GM10248 (cell line): ENCODE data around the gene ZBTB17.

Experiments
- CTCF ChIA-PET: fragments of 300-600 bp; sonication (Branson Sonifier 250); formaldehyde crosslinking; extraction: SDS; loops from one replicate; lab custom pipeline; 2021; ENCODE audit warnings: antibody characterized with exemption; lab: Yijun Ruan, JAX
- POLR2A ChIA-PET: fragments of 350-650 bp; sonication (Branson Sonifier 250); formaldehyde crosslinking; extraction: SDS; loops from one replicate; lab custom pipeline; 2020; ENCODE audit warnings: antibody characterized with exemption; lab: Yijun Ruan, JAX
- DNase-seq: peaks from one replicate; pipeline ENCODE4 v3.0.0; 2012; ENCODE audit errors: extremely low spot score
- TF ChIP-seq, protein P1 (sequence below): IDR thresholded peaks from 2 replicates; pipeline ENCODE4 v1.5.1; 2012; ENCODE audit warnings: mild to moderate bottlenecking, low read depth; ENCODE audit errors: extremely low read depth, missing control alignments, control extremely low read depth

Gene ZBTB17

DNA sequence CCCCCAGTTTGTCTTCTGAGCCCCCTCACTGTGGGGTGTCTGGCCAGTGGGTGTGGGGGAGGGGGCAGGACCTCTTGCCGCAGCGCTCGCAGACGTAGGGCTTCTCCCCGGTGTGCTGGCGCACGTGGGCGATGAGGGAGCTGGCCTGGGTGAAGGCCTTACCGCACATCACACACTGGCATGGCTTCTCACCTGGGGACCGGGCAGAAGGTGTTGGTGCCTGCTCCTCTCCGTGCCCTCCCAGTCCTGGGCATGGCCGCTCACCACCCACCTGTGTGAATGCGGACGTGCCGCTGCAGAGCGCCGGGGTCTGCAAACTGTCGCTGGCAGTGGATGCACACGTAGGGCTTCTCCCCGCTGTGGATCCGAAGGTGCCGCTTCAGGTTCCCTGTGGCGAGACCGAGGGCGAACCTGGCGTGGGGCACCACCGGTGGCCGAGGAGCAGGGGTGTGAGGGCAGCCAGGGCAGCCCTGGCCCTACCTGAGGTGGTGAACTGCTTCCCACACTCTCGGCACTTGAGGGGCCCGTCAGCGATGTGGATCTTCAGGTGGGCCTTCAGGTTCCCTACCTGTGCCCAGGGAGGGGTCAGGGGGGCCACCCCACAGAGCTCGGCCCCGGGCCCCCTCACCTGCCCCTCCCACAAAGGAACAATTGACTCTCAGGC lies 32.4 kb downstream of the ZBTB17 start:
- CTCF ChIA-PET, result interaction anchor here (1.0 to 1.9 kb wide), 2 partner anchors 51 to 129 kb away, joined by 4 to 8 read pairs; no protein-coding TSS in a partner anchor
- POLR2A ChIA-PET, result no interaction called here
- TF ChIP-seq, protein P1, sequence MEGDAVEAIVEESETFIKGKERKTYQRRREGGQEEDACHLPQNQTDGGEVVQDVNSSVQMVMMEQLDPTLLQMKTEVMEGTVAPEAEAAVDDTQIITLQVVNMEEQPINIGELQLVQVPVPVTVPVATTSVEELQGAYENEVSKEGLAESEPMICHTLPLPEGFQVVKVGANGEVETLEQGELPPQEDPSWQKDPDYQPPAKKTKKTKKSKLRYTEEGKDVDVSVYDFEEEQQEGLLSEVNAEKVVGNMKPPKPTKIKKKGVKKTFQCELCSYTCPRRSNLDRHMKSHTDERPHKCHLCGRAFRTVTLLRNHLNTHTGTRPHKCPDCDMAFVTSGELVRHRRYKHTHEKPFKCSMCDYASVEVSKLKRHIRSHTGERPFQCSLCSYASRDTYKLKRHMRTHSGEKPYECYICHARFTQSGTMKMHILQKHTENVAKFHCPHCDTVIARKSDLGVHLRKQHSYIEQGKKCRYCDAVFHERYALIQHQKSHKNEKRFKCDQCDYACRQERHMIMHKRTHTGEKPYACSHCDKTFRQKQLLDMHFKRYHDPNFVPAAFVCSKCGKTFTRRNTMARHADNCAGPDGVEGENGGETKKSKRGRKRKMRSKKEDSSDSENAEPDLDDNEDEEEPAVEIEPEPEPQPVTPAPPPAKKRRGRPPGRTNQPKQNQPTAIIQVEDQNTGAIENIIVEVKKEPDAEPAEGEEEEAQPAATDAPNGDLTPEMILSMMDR, result no peak

DNA sequence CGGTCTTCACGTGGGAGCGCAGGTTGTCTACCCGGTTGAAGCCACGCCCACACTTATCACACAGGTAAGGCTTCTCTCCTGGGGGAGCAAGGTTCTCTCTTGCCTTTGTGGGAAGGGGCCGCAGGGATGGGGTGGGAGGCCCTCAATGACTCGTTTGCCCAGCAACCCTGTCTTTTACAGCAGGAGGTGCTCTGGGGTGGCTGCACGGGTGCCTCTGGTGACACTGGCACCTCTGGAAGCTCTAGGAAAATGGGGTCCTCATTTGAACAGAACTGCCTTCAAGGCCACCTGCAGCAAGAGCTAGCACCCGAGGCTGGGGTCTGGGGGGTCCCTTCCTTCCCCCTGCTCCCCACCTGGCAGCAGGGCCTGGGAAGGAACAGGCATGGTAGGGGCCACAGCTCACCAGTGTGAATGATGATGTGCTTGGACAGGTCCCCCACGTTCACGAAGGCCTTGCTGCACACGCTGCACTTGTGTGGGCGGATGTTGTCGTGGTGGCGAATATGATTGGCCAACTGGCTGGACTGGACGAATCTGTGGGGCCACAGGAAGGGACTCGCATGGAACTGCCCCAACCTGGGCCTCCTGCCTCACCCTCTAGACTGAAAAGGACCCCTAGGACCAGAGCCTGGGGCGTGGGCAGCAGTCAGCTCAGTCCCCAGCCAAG lies 33.1 kb downstream of the ZBTB17 start:
- ChIA-PET POLR2A (no interaction called here), CTCF (interaction anchor here (1.1 to 1.9 kb wide), 3 partner anchors 16 to 128 kb away, joined by 4 to 8 read pairs (median 5); no protein-coding TSS in a partner anchor)
- no peak for DNase-seq
- TF ChIP-seq, protein P1, result no peak

More for the DNA sequence above, 32.4 kb downstream of the ZBTB17 start:
- no peak for DNase-seq

DNA sequence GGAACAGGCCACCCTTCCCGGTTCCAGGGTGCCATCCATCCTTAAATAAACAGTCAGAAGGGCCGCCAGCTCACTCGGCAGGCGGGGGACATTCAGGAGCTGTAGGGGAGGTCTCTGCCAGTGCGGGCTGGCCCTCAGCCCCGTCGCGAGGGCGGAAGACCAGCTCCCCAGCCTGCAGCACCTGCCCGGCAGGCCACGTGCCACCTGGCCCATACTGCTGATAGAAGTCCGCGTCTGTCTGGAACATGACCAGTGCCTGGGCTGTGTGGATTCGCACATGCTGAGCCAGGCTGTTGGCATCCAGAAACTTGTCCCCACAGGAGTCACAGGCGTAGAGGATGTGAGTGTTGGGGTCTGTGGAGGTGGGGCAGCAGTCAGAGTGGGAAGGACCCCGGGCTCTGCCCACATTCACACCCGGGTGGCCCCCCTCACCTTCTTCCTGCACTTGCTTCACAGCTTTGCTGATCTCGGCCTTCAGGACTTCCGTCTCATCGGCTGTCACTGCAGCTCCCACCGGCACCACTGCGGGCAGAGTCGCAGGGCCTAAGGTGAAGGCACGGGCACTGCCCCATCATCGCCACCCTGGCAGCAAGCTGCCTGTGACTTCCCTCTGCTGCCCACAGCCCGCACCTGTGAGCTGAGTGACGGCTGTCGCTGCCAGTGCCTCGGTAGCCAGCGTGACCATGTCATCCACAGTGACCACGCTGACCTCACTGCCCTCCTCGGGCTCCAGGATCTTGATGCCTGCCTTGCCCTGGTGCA lies 33.8 kb downstream of the ZBTB17 start:
- ChIA-PET POLR2A (no interaction called here), CTCF (interaction anchor here (1.1 to 1.7 kb wide), 2 partner anchors 16 to 19 kb away, joined by 4 to 5 read pairs; no protein-coding TSS in a partner anchor)
- TF ChIP-seq, protein P1, result no peak
- peak; percentile 13 for DNase-seq

DNA sequence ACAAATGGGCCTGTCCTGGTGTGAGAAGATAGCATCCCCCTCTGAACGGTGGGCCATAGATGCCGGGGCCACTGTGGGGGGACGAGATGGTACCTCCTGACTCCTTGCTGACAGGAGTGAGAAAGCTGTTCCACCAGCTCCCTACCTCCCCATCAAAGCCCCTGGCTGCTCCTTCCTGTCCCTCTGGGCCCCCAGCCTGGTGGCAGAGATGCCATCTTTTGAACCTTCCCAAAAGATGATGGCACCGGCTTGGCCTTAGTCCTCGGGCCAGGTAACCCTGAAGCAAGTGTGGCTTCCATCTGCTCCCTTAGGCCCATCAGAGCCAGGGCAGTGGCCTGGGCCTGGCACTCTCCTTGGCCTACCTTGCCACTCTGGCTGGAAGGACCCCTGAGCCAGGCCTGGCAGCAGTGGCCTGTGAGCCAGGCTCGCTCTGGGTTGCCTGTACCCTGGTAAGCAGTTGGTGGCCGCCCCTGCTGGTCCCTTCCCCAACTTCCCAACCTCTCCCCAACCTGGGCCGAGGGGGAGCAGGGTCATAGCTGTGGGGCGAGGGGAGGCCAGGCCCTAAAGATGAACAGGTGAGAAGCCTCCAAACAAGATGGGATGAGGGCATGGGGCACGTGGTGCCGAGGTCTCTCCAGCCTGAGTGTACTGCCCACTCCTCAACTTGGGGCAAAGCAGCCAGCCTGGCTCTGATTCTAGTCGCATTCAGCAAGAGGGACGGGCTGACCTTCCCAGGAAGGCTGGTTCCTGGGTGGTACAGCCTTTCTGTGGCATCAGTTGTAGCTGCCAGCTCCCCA lies 34.7 kb downstream of the ZBTB17 start:
- CTCF ChIA-PET, result interaction anchor here (1.7 kb wide), 1 partner anchor 15 kb away, joined by 4 read pairs; no protein-coding TSS in a partner anchor

DNA sequence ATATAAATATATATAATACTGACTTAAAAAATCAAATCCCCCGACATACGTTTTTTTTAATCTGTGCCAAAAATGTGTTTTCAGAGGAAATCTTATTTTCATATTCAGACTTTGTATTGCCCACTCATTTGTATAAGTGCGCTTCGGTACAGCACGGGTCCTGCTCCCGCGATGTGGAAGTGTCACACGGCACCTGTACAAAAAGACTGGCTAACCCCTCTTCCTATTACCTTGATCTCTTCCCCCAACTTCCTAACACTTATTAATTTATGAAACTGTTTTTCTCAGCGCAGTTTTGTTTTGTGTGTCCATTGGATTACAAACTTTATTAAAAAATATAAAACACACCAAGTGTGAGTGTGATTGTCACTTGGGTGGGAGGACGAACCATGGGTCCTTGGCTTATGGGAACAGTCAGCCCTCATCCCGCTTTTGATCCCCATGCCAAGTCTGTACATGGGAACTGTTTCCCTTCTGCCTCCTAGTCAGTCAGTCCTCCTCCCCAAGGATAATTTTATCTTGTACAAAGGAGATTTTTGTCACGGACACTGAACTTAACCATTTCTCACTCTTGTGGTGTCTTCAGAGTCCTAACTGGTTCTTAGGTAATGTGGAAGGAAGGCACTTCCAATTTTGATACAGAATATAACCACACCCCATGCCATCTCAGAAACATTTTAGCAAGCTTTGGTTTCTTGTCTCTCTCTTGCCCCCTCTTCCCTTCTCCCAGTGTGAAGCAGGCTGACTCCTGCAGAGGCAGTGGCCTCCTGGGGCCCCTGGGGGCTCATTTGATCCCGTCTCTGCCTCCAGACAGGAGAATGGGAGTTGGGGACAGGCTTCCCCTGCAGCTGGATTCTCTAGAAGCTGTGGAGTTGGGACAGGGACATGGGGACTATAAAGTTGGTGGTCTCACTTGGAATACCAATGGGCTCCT lies 35.5 kb downstream of the ZBTB17 start:
- CTCF ChIA-PET, result no interaction called here
- TF ChIP-seq, protein P1, result no peak
- POLR2A ChIA-PET, result no interaction called here
- DNase-seq, result no peak

More for the DNA sequence above, 34.7 kb downstream of the ZBTB17 start:
- TF ChIP-seq, protein P1, result no peak
- DNase-seq, result no peak
- POLR2A ChIA-PET, result no interaction called here
